Activated CD4-positive, CD25-positive, alpha-beta regulatory T cell treated with anti-CD3 and anti-CD28 coated beads, Interleukin-2, amount 50 U/mL, for 72 hours (primary cell): ENCODE data around the gene IGF1R.
"Not testable (repeated sequence)": the region's sequence is repeated elsewhere in the genome, so short reads cannot be mapped to it uniquely, and the experiment has no call there.

ENCODE experiments used
- DNase-seq: peaks from one replicate; pipeline ENCODE4 v3.0.0; 2021

IGF1R gene

GRCh38 chr15:98980899-98981228 is 332.5 kb downstream of the IGF1R start:
- no peak for DNase-seq

GRCh38 chr15:98981851-98982722 is 333.7 kb downstream of the IGF1R start:
- no peak for DNase-seq

- DNase-seq: no peak
These were observed 335.0 kb downstream of the IGF1R start for GRCh38 chr15:98983334-98983733.

- no peak for DNase-seq
These were observed 337.9 kb downstream of the IGF1R start for GRCh38 chr15:98986281-98986680.

- DNase-seq: no peak
These were observed 346.6 kb downstream of the IGF1R start for GRCh38 chr15:98994892-98995291.

GRCh38 chr15:98996169-98996568 is 347.8 kb downstream of the IGF1R start:
- DNase-seq: no peak

- DNase-seq: no peak
These were observed 348.3 kb downstream of the IGF1R start for GRCh38 chr15:98996624-98997023.

- no peak for DNase-seq
These were observed 349.0 kb downstream of the IGF1R start for GRCh38 chr15:98997312-98997711.

GRCh38 chr15:98997755-98998154 is 349.4 kb downstream of the IGF1R start:
- no peak for DNase-seq

GRCh38 chr15:98998279-98998678 is 349.9 kb downstream of the IGF1R start:
- DNase-seq: no peak

GRCh38 chr15:98999233-98999632 is 350.9 kb downstream of the IGF1R start:
- no peak for DNase-seq

GRCh38 chr15:99002226-99002625 is 353.9 kb downstream of the IGF1R start:
- DNase-seq: no peak

GRCh38 chr15:99003317-99003716 is 355.0 kb downstream of the IGF1R start:
- not testable (repeated sequence) for DNase-seq

- DNase-seq: not testable (repeated sequence)
These were observed 356.9 kb downstream of the IGF1R start for GRCh38 chr15:99004998-99005974.

- no peak for DNase-seq
These were observed 357.8 kb downstream of the IGF1R start for GRCh38 chr15:99006146-99006545.

GRCh38 chr15:99006904-99007495 is 358.7 kb downstream of the IGF1R start:
- DNase-seq: no peak

GRCh38 chr15:99009741-99010330 is 361.5 kb downstream of the IGF1R start:
- no peak for DNase-seq

GRCh38 chr15:99010768-99011167 is 362.4 kb downstream of the IGF1R start:
- no peak for DNase-seq
